ENCODE results near the gene CHRND.
A peak's percentile ranks its signal among the peaks of the same experiment; 100 is the strongest.

CHRND gene

DNA sequence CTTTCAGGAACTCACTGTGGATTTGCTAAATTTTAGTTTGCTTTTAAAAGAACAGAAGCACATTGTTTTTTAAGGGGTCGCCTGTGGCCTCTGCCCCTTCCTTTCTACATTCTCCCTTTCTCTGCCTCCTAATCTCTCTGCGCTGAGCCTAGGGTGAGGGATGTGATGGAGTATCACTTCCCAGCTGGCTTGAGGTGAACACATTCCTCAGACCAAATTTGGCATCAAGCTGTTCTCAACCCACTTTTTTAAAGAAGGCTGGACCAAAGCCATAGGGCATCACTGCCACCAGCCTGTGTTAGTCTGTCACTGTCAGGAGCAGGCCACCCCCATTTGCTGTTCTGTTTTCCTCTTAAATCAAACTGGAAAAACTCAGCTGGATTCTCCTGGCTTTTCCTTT lies 51.9 kb downstream of the CHRND start:
- no peak for DNase-seq

GRCh38 chr2:232578626-232579025 lies 52.7 kb downstream of the CHRND start:
- no peak for DNase-seq

GRCh38 chr2:232580648-232580981 lies 54.7 kb downstream of the CHRND start:
- DNase-seq, result no peak

DNA sequence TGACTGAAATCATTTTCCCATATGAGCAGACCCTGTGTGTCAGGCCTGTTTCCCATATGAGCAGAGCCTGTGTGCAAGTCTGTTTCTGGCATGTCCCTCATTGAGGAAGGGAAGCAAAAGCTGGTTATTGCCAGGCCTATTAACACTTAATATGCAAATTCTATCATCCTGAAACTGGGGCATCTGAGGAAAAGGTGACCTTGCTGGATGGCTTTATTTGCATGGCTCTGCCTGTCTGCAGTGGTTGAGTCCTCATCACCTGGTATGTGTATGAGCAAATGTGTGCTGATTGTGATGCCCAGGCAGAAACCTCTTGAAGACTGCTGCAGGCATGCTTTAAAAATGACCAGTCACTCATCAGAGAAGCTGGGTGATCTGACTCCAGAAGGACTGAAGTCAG lies 55.8 kb downstream of the CHRND start:
- DNase-seq, result no peak

DNA sequence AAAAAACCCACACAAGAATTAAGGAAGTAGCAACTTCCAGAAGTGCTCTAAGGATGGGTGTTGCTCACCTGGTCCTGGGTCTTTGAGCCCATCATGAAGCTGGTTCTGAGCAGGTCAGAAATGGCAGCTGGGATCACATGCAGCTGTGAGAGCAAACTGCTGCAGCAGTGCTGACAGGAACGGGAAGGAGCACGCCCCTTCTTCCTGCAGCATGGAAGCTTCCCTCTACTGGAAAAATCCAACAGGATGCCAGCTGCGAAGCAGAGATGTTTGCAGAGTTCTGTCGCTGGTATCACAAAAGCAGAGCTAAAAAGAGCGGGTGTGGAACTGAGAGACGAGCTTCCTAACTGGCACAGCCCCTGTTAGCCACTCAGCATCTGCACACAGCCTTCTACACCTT lies 58.3 kb downstream of the CHRND start:
- DNase-seq, result peak; percentile 67 to 85

Measured in SHP77 (cell line).